Spleen (tissue), 11 donors: ENCODE measurements around the gene FSCN2. TPM values are rescaled to one million over a fixed set of nuclear protein-coding genes. Genes with fewer than 3 reads are reported as not detected.
A peak's percentile ranks its signal among the peaks of the same experiment; 100 is the strongest.

Experiments used
- DNase-seq: peaks from one replicate; pipeline ENCODE4 v3.0.0-alpha.2; 2020
- H3K27ac ChIP-seq, 8 donors: fragments of 200-600 bp; sonication (generic) in 7 of 8; 1 replicate in 4 of 8; 2 replicates in 4 of 8; pipeline versions ENCODE4 v1.5.0 to v1.8.0; 2016 to 2021; ENCODE audit warnings: inconsistent platforms in 4 of 8, mild to moderate bottlenecking in 4 of 8, moderate library complexity in 1 of 8
- H3K27me3 ChIP-seq, 7 donors: fragments of 200-600 bp; sonication (generic) in 6 of 7; replicated peaks in 1 of 7; 1 replicate in 4 of 7; 2 replicates in 3 of 7; pipeline versions ENCODE4 v1.5.0 to v1.8.0; 2016 to 2021; ENCODE audit warnings: inconsistent platforms in 3 of 7, mild to moderate bottlenecking in 1 of 7
- H3K36me3 ChIP-seq, 6 donors: fragments of 200-600 bp; sonication (generic) in 5 of 6; 1 replicate in 4 of 6; 2 replicates in 2 of 6; pipeline versions ENCODE4 v1.5.0 to v1.8.0; 2016 to 2021; ENCODE audit warnings: inconsistent platforms in 2 of 6
- H3K4me1 ChIP-seq, 6 donors: fragments of 200-600 bp; sonication (generic) in 5 of 6; 1 replicate in 3 of 6; 2 replicates in 3 of 6; pipeline versions ENCODE4 v1.5.0 to v1.8.0; 2016 to 2021; ENCODE audit warnings: inconsistent platforms in 3 of 6
- H3K4me3 ChIP-seq, 8 donors: fragments of 200-600 bp; sonication (generic) in 7 of 8; 1 replicate in 4 of 8; 2 replicates in 4 of 8; pipeline versions ENCODE4 v1.5.0 to v1.8.0; 2016 to 2021; ENCODE audit warnings: inconsistent platforms in 4 of 8, mild to moderate bottlenecking in 4 of 8, moderate library complexity in 2 of 8
- H3K9me3 ChIP-seq, 8 donors: fragments of 200-600 bp; sonication (generic) in 7 of 8; 1 replicate in 4 of 8; 2 replicates in 4 of 8; pipeline versions ENCODE4 v1.5.0 to v1.8.0; 2016 to 2021; ENCODE audit warnings: inconsistent platforms in 4 of 8
- POLR2A ChIP-seq, 3 donors: fragments of 450-650 bp; IDR thresholded peaks; one replicate each; pipeline ENCODE4 v1.5.1; 2017; ENCODE audit warnings: antibody characterized with exemption in 3 of 3, mild to moderate bottlenecking in 1 of 3
- POLR2AphosphoS5 ChIP-seq, 3 donors: sonication (generic); formaldehyde crosslinking; IDR thresholded peaks; one replicate each; pipeline ENCODE4 v1.5.1; 2017; ENCODE audit warnings: antibody characterized with exemption in 3 of 3
- WGBS, 5 donors: extraction: QIAGEN DNeasy Blood & Tissue Kit in 3 of 5; methylation state at CpG; one replicate each; pipeline versions ENCODE4 v1.1.5 to v1.1.7; 2013 to 2018; 5-methylcytosine and 5-hydroxymethylcytosine counted together
- intact Hi-C: fragments of 100-400 bp; cut with DNase I; formaldehyde crosslinking; loops from one replicate; pipeline ENCODE4 v1.15.0; 2023; ENCODE audit warnings: low total_unique reads
- polyA plus RNA-seq, 3 donors: library from polyadenylated mRNA; stranded (reverse); fragments of 200-250 nt; gene quantifications; one replicate each; pipeline ENCODE4 v1.2.1, GENCODE V29; 2013
- total RNA-seq, 7 donors: library from RNA; depleted of rRNA in 3 of 7; stranded (reverse); fragments of >200 nt in 3 of 7; fragmentation: NEBNext Ultra II Directional in 4 of 7; extraction: Animal tissue kit (Norgen Biotek cat#: 25700) in 4 of 7; gene quantifications; one replicate each; pipeline versions ENCODE4 v1.1.0 to v1.2.1, GENCODE V29; 2016 to 2021
- TF ChIP-seq, protein P1 (sequence below), 11 experiments: fragments of 200-600 bp in 7 of 11; fragments of 450-650 bp in 4 of 11; sonication (generic) in 4 of 11; IDR thresholded peaks in 8 of 11; conservative IDR thresholded peaks in 3 of 11; 1 replicate in 7 of 11; 2 replicates in 4 of 11; pipeline versions ENCODE4 v1.4.0 to v1.8.0; 2016 to 2021; ENCODE audit warnings: antibody characterized with exemption in 11 of 11, inconsistent platforms in 4 of 11, mild to moderate bottlenecking in 1 of 11
- donor health status: healthy with polysubstance abuse.
- donor health status: DM: no; HTN: no; CAD: no; lungs with moderate emphysema.
- donor health status: DM: no; HTN: no; CAD: no.
- donor health status: Bipolar disorder and iron deficiency.
- donor health status: healthy.
- donor health status: DM: no; HTN: no; CAD: no.
- donor health status: DM: yes; HTN: yes; CAD: no.

The FSCN2 gene
- total and polyA plus RNA-seq, 10 donors, result 0.41 to 4.0 (median 2.4) TPM

- Histone ChIP-seq H3K27me3 (peaks cover 0 to 18% (median 4%) of the 10 kb centered on the region in 7 donors), H3K4me1 (peaks cover 0 to 15% (median 1%) of the 10 kb centered on the region in 6 donors), H3K27ac (no peak overlapping the region), H3K36me3 (no peaks in the 10 kb centered on the region), H3K9me3 (no peaks in the 10 kb centered on the region), H3K4me3 (no peak overlapping the region)
- no peak for DNase-seq
- TF ChIP-seq POLR2A (IDR thresholded peaks at IDR 0.05) (no peak), POLR2AphosphoS5 (IDR thresholded peaks at IDR 0.05) (no peak)
- TF ChIP-seq, protein P1, sequence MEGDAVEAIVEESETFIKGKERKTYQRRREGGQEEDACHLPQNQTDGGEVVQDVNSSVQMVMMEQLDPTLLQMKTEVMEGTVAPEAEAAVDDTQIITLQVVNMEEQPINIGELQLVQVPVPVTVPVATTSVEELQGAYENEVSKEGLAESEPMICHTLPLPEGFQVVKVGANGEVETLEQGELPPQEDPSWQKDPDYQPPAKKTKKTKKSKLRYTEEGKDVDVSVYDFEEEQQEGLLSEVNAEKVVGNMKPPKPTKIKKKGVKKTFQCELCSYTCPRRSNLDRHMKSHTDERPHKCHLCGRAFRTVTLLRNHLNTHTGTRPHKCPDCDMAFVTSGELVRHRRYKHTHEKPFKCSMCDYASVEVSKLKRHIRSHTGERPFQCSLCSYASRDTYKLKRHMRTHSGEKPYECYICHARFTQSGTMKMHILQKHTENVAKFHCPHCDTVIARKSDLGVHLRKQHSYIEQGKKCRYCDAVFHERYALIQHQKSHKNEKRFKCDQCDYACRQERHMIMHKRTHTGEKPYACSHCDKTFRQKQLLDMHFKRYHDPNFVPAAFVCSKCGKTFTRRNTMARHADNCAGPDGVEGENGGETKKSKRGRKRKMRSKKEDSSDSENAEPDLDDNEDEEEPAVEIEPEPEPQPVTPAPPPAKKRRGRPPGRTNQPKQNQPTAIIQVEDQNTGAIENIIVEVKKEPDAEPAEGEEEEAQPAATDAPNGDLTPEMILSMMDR (IDR thresholded peaks at IDR 0.05 in 8 of 11, conservative IDR thresholded peaks at IDR 0.05 in 3 of 11), result no peak
- 47 to 63% (median 61%) methylated on average over 8 of the region's 8 CpGs for WGBS, 5 donors
- intact Hi-C loops, result no loop called here
Observed at GRCh38 chr17:81494626-81495377, 33.4 kb upstream of the FSCN2 start.

- intact Hi-C loops, result no loop called here
- Histone ChIP-seq H3K36me3 (no peaks in the 10 kb centered on the region), H3K27ac (peak overlapping the region in 5 of 8 donors; percentile 29 to 65 (median 48)), H3K27me3 (peaks cover 0 to 9% (median 0%) of the 10 kb centered on the region in 7 donors), H3K4me1 (peaks cover 0 to 5% (median 0%) of the 10 kb centered on the region in 6 donors), H3K9me3 (no peaks in the 10 kb centered on the region), H3K4me3 (no peak overlapping the region)
- 72 to 89% (median 75%) methylated on average over 38 to 64 of the region's 64 CpGs for WGBS, 5 donors
- DNase-seq, result no peak
- TF ChIP-seq POLR2AphosphoS5 (IDR thresholded peaks at IDR 0.05) (no peak), POLR2A (IDR thresholded peaks at IDR 0.05) (no peak)
- TF ChIP-seq, protein P1 (IDR thresholded peaks at IDR 0.05 in 8 of 11, conservative IDR thresholded peaks at IDR 0.05 in 3 of 11), result no peak
Observed at GRCh38 chr17:81498953-81499600, 29.1 kb upstream of the FSCN2 start.

- TF ChIP-seq, protein P1 (IDR thresholded peaks at IDR 0.05 in 8 of 11, conservative IDR thresholded peaks at IDR 0.05 in 3 of 11), result no peak
- TF ChIP-seq POLR2A (IDR thresholded peaks at IDR 0.05) (no peak), POLR2AphosphoS5 (IDR thresholded peaks at IDR 0.05) (no peak)
- intact Hi-C loops, result no loop called here
- Histone ChIP-seq H3K9me3 (no peaks in the 10 kb centered on the region), H3K27ac (peak overlapping the region in 6 of 8 donors; percentile 29 to 65 (median 43)), H3K36me3 (no peaks in the 10 kb centered on the region), H3K27me3 (peaks cover 0 to 9% (median 0%) of the 10 kb centered on the region in 7 donors), H3K4me3 (no peak overlapping the region), H3K4me1 (peaks cover 0 to 5% (median 0%) of the 10 kb centered on the region in 6 donors)
- WGBS, 5 donors, result 60 to 90% (median 67%) methylated on average over 3 to 12 of the region's 12 CpGs
- DNase-seq, result no peak
Observed at GRCh38 chr17:81499601-81499970, 28.6 kb upstream of the FSCN2 start.

DNA sequence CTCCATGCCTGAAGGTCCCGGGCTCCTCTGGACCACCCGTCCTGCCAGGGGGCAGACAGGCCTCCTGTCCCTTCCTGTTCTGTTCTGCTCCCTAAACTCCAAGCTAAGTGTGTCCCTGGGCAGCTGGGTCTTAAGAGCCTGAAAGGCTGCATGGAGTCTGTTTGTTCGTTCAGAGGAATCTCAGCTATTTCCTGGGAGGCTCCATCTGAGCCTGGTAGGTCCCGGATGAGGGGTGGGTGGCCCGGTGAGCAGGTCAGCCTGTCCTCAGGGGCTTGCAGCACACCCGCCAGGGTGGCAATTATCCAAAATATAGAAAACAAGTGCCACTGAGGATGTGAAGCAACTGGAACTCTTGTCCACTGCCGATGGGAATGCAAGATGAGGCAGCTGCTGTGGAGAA, 28.1 kb upstream of the FSCN2 start:
- Histone ChIP-seq H3K4me1 (peaks cover 0 to 5% (median 0%) of the 10 kb centered on the region in 6 donors), H3K36me3 (no peaks in the 10 kb centered on the region), H3K9me3 (no peaks in the 10 kb centered on the region), H3K4me3 (no peak overlapping the region), H3K27ac (peak overlapping the region in 5 of 8 donors; percentile 29 to 65 (median 38)), H3K27me3 (peaks cover 0 to 9% (median 0%) of the 10 kb centered on the region in 7 donors)
- intact Hi-C loops, result no loop called here
- TF ChIP-seq POLR2A (IDR thresholded peaks at IDR 0.05), result no peak
- TF ChIP-seq POLR2AphosphoS5 (IDR thresholded peaks at IDR 0.05), result no peak
- TF ChIP-seq, protein P1 (IDR thresholded peaks at IDR 0.05 in 8 of 11, conservative IDR thresholded peaks at IDR 0.05 in 3 of 11), result no peak
- DNase-seq, result no peak
- WGBS, 5 donors, result 48 to 71% (median 65%) methylated on average over 6 to 7 of the region's 7 CpGs
